Activated CD4-positive, alpha-beta T cell treated with anti-CD3 and anti-CD28 coated beads, Interleukin-2, amount 50 U/mL, for 16 hours (primary cell): ENCODE results near the gene DLGAP5.
A peak's percentile ranks its signal among the peaks of the same experiment; 100 is the strongest.

ENCODE experiments used
- DNase-seq: peaks from one replicate; pipeline ENCODE4 v3.0.0-alpha.2; 2020

The DLGAP5 gene, protein sequence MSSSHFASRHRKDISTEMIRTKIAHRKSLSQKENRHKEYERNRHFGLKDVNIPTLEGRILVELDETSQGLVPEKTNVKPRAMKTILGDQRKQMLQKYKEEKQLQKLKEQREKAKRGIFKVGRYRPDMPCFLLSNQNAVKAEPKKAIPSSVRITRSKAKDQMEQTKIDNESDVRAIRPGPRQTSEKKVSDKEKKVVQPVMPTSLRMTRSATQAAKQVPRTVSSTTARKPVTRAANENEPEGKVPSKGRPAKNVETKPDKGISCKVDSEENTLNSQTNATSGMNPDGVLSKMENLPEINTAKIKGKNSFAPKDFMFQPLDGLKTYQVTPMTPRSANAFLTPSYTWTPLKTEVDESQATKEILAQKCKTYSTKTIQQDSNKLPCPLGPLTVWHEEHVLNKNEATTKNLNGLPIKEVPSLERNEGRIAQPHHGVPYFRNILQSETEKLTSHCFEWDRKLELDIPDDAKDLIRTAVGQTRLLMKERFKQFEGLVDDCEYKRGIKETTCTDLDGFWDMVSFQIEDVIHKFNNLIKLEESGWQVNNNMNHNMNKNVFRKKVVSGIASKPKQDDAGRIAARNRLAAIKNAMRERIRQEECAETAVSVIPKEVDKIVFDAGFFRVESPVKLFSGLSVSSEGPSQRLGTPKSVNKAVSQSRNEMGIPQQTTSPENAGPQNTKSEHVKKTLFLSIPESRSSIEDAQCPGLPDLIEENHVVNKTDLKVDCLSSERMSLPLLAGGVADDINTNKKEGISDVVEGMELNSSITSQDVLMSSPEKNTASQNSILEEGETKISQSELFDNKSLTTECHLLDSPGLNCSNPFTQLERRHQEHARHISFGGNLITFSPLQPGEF

DNA sequence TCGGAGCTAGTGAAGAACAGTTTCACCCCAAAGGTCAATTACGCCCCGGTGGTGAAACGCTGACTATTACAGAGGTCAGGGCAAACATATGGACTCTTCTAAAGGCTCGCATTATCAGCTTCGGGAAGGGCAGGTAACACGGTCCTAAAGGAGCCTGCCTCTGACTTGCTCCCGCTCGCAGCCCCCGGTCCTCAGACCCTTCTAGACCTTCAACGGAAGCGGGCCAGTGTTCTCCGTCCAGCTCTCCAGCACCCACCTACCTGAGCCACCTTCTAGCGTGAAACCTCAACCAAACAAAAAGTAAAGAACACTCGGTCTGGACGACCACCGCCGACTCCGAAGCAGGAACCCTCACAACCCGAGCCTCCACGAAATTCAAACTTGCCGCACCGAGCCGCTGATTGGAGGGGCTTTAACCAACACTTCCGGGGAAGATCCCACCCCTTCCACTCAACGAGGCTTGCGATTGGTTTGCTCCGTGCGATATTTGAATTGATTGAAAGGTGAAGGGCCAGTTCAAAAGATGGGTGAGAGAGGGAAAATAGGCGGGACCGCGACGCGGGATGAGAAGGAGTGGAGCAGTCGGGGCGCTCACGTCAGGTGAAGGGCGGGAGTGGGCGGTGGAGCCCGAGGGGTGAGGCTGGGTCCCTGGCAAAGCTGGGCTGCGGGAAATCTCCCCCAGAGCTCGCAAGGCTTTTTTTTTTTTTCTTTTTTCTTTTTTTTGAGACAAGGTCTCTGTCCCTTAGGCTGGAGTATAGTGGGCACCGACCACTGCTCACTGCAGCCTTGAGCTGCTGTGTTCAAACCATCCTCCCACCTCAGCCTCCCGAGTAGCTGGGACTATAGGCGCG, at the start of gene DLGAP5:
DLGAP5 (minus strand) TSS at position 383 of the 851 bp plus-strand sequence. CDS start 2,406 bp downstream, outside the sequence.
- DNase-seq: peak; percentile 98

DNA sequence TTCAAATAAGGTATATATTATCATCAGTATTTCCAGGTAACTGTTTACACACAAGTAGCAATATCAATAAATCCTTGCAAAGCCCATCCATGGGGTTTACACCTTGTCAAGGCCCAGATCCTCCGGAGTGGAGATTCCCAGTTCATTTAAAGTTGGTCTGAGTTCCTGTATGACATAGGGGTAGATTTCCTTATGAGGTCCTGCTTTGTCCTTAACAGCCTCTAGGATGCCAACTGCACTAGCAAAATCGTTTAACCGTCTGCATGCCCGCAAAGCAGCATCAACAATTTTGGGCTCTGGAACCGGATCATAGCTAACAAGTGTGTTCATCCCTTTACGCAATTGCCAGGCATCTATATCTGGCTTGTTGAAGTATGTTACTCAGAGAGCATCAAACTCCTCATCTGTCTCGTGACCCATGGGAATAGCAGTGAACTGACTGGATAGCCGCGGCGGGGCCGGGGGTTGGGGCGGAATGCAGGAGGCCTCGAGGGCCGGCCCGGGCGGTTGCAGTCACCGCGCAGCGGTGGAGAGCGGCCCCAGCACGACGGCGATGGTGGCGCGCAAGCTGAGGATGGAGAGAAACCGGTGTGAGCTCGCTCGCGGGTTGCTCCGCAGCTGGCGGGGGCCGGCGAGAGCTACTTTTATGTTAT, 49.3 kb upstream of the DLGAP5 start:
- no peak for DNase-seq

DNA sequence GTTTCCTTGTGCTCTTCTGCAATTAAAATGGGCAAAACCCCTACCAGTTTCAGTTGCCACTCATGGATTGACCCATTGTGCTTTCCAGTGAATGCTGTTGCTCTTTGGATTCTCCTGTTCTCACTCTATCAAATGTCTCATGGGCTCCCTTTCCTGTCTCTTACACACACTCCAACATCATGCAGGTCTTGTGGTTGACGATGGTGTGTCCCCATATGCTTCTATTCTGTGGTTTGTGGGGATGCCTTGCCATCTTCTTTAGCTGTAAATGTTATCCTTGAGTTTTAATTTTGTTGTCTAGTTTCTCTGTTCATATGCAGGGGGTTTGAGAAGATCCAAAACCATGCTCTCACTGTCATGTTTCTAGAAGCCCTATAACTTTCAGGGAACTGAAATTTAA, 47.9 kb upstream of the DLGAP5 start:
- no peak for DNase-seq

DNA sequence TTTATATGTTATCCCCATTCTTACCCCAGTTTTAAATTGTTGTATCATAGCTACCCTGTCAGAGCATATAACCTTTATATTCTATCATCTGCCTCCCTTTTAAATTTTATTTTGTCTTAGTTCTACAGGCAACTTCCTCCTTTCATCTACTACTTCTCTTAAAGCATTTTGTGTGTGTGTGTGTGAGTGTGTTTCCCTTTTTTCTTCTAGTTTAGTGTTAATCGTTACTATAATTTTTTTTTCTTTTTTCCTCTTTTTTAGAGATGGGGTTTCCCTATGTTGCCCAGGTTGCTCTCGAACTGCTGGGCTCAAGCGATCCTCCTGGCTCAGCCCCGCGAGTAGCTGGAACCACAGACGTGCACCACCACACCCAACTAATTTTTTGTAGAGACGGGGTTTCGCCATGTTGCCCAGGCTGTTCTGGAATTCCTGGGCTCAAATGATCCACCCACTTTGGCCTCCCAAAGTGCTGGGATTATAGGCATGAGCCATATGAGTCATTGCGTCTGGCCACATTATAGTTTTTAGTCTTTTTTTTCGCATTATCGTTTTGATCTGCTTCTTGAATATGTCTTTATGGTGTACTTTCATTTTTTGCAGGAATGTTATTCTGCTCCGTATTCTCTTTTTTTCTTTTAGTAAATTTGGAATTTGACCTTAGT, 46.8 kb upstream of the DLGAP5 start:
- no peak for DNase-seq

DNA sequence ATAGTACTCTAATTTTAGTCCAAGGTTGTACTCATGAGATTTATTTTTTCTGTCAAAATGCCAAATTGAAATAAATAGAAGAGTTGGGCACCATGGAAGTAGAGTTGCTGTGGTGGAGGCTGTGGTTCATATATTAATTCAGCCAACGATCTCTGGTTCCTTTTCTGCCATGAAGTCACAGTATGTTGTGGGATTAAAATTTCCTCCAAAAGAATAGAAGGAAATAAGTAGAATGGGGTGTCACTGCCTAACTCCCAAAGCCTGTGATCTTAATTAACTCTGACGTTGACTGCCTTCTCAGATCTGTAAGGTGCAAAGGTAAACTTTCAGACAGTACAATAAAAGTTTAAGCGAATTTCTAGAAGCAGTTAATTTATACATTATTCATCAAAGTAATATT, 42.2 kb upstream of the DLGAP5 start:
- DNase-seq: no peak

DNA sequence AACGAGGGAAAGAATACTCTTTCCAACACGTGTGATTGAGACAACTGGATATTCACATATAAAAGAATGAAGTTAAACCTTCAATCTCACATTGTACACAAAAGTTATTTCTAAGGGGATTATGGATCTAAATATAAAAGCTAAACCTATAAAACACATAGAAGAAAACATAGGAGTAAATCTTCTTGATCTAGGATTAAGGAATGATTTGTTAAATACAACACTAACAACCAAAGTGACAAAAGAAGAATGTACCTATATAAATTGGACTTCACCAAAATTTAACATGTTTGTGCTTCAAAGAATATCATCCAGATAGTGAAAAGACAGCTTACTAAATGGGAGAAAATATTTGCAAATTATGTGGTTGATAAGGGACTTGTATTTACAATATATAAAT, 36.9 kb upstream of the DLGAP5 start:
- DNase-seq: no peak

DNA sequence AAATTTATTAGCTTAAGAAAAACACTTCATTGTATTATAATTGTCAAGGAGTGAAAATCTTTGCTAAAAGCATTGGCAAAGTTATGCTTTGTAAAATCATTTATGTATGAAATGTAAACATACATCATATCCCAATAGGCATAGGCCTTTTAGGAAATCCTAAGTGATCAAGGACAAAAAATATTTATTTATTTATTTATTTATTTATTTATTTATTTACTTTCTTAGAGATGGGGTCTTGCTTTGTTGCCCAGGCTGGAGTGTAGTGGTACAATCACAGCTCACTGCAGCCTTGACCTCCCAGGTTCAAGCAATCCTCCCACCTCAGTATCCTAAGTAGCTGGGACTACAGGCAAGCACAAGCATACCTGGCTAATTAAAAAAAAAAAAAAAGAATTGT, 32.0 kb upstream of the DLGAP5 start:
- no peak for DNase-seq

DNA sequence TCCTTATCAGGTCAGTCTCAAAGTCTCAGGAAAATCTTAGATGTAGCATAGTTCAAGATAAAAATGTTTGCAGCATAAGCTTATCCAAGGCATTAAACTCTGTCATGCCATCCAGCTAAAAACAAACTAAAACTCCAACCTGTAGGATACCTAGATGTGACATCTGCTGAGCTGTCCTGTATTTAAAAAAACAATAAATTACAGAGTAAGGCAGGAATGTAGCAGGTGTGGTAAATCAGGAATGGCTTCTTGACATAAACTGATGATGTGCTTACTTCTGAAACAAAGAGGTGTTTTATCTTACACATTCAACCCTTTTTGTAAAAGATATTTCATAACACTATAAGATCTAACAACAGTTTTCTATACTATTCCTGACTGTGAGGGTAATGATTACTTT, 30.6 kb upstream of the DLGAP5 start:
- DNase-seq: no peak

DNA sequence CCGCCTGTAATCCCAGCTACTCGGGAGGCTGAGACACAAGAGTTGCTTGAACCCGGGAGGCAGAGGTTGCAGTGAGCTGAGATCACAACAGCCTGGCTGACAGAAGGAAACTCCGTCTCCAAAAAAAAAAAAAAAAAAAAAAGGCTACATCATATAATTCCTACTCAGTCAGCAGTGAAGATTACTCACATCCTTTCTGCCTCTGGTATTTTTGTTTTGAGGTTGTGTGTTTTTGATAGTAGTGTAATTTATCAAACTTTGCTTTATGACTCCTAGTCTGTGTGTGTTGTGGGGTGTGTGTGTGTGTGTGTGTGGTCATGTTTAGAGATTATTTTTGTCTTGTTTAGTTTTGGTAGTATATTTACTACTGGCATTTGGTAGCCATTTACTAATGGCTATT, 29.8 kb upstream of the DLGAP5 start:
- peak; percentile 49 for DNase-seq

DNA sequence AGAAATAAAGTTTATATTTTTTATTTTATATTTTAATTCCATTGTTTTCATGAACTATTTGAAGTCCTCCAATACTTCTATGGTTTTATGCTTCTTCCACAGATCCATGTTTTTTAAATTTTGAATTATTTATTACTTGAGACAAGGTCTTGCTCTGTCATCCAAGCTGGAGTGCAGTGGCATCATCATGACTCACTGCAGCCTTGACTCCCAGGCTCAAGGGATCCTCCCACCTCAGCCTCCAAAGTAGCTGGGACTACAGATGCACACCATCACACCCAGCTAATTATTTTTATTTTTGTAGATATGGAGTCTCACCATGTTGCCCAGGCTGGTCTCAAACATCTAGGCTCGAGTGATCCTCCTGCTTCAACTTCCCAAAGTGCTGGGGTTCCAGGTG, 28.8 kb upstream of the DLGAP5 start:
- no peak for DNase-seq

DNA sequence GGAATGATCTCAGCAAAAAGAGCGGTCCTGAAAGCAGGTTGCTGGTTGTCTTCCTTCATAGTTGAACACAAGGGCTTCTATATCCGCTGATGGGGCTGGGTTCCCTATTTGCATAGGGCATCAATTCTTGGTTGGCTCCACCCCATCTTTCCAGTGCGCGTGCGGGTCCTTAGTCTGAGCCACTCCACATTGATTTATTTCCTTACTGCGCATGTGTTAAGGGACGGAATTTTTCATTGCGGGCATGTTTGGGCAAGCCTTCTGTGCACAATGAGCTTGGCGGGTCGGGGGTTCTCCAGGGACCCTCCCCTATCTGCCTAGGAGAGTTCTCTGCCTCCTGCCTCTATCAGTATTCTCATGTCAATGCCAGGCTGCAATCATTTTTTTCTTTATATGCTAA, 21.2 kb upstream of the DLGAP5 start:
- DNase-seq: no peak

DNA sequence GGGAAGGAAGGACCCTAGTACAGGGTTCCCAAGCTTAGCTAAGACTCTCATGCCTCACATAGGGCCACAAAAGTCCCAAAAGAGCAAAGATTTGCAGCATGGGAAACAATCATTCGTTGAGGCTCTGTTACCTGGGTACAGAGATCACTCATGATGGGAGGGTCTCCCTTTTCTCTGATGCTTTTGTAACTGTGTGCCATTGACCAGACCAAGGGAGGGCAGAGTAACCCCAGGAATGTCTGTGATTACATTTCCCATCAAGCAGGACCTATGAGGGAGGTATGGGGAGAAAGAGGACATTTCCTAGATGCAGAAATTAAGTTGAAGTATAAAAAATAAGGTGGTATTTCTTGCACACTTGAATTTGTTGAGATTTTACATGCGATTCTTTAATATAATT, 16.4 kb upstream of the DLGAP5 start:
- DNase-seq: no peak

DNA sequence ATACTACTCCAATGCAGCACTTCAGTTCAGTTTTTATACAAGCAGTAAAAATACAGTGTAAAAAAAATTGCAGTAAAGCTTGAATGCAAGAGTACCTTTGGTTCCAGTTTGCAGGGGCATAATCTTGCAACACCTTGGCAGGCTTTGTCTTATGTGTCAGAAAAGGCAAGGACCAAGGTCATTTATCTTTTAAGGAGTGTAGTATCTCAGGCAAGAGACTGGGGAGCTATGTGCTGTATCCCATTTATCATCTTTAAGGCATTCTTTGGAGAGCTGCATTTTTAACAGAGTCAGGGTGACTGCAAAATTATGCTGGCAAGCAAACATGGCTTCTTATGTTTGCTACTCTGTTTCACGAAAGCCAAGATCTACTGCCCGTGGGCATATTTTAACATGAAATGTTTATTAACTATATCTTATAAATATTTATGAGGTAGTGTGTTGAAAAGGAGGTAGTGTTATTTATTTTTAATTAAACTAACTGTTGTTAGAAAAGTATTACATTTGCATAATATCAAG, 14.8 kb upstream of the DLGAP5 start:
- DNase-seq: no peak

DNA sequence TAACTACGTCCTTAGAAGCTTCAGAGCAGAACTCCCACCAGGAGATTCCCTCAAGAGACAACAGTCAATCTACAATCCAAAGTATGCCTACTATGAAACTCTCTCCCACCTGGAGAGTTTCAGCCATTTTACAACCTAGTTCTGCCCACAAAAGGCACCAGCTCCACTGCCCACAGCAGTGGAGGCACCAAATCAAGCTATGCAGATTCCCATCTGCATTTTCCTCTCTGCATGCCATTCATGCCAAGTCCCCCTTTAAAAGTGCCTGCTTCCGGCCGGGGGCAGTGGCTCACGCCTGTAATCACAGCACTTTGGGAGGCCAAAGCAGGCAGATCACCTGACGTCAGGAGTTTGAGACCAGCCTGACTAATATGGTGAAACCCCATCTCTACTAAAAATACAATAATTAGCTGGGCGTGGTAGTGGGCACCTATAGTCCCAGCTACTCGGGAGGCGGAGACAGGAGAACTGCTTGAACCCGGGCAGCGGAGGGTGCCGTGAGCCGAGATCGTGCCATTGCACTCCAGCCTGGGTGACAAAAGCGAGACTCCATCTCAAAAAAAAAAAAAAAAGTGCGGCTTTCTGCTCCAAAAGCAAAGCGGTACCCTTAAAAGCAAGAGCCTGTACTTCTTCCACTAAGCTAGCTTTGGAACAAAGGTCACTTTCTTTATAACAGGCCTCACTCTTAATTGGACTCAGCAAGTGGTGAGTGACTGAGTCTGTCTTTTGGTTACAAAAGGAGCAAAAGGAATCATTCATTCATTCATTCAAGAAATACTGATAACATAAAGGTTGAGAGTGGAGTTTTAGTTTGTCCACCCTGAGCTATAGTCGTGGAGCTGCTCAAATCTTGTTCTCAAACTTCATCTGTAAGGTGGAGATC, 10.1 kb upstream of the DLGAP5 start:
- DNase-seq: no peak

DNA sequence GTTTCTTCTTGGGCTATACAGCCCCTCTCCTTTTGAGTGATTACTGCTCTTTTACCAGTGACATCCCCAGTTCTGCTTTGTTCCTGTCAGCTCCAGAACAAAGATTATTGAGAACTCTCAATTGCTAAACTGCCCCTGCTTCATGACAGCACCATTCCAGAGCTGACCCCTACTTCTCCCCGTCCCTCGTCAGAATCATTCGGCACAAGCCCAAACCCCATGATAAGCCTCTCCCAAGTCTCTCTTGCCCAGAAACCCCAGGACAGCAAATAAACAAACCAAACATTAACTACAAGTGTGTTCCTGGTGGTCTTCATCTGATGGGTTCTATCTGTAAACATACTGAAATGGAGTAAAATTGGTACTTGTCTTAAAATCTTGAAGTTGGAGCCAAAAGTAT, 9.3 kb upstream of the DLGAP5 start:
- no peak for DNase-seq

DNA sequence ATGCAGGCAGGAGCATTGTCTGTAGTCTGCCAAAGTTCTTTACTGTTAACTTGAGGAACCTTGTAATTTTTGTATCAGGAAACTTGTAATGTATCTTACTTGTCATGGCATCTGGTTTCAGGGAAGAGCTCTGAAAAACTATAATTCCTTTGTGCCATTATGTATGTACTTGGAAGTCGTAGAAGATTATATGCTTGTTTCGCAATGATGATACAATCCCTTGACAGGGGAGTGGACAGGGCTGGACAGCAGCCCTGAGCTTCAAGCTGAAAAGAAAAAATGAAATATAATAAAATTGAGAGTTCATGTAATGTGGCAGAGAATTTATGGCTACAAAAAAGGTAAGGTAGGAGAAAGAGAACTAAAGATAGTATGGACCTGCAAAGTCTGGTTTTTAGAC, 7.4 kb upstream of the DLGAP5 start:
- DNase-seq: no peak

DNA sequence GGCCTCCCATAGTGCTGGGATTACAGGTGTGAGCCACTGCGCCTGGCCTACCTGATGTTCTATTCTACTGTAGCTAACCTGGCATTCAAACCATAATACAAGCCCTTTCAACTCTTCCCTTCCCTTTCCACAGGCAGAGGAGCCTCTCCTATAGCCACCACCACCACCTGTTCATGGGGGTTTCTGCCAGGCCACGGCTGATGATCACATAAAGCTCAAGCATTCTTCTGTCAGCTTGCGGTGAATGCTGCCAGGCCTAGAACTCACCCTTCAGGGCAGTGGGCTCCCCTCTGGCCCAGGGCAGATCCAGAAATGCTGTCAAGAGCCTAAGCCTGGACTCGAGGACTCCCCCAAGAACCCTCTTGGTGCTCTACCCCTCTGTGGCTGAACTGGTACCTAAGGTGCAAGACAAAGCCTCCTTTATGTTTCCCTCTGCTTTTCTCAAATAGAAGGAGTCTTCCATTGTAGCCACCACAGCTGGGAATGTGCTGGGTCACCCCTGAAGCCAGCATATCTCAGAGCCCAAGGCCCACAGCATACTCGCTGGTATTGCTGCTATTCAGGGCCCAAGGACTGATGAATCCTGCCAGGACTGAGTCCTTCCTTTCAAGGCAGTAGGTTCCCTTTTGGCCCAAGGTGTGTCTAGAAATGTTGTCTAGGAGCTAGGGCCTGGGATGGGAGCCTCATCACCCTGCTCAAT, 3.4 kb upstream of the DLGAP5 start:
- no peak for DNase-seq

DNA sequence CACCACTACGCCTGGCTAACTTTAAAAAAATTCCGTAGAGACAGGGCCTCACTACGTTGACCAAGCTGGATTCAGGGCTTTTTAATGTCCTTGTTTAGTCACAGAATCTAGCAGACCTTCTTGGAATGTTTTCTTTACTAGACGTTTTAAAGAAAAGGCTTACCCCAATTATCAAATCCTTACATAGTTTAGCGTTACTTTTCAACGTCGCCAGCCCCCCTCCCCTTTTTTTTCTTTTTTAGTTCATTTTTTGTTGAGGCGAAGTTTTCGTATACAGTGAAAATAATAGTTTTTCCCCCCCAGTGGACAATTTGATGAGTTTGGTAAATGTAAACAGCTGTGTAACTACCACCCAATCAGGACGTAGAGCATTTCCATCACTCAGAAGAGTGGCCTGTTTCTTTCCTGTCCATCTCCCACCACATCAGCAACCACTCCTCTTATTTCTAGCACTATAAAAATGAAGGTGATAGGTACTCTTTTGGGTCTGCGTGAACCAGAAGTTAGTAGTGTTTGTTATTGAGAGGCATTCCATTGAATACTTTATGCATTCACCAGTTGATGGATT, 753 bp upstream of the DLGAP5 start:
- DNase-seq: no peak

DNA sequence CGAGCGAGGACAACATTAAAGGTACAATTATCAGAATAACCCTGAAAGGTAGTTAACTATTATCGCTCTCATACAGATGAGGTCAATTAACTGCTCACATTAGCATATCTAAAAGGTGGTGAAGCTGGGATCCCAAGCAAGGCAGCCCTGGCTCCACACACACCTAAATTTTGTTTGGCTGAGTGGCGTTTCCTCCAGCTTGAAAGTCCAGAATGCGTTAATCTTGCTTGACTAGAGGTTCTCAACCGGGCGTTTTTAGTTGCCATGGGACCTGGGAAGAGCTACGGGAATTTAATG, 531 bp downstream of the DLGAP5 start:
- DNase-seq: no peak

DNA sequence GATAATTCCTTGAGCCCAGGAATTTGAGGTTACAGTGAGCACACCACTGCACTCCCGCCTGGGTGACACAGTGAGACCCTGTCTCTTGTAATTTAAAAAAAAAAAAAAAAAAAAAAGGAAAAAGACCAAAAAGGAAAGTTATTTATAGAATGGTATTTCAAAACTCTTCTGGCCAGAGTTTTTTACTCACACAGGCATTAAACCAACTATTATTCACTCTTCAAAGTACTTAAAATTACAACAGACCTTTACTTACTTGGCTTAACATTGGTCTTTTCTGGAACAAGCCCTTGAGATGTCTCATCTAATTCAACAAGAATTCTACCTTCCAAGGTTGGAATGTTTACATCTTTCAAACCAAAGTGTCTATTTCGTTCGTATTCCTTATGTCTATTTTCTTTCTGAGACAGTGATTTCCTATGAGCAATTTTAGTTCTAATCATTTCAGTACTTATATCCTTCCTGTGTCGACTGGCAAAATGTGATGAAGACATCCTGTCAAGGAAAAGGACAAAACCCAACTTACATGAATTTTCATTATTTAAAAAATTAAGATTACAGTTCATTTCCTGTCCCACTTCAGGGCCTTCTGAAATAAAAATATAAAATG, 2.6 kb downstream of the DLGAP5 start:
- no peak for DNase-seq
